Bronchial epithelial cell (primary cell): ENCODE data around the gene DIPK2B. TPM values are rescaled to one million over a fixed set of nuclear protein-coding genes. Genes with fewer than 3 reads are reported as not detected.

Experiments used
- DNase-seq: peaks from one replicate; pipeline ENCODE4 v3.0.0-alpha.2; 2010; ENCODE audit warnings: low read depth
- FAIRE-seq: peaks from 2 replicates; lab custom pipeline; 2011; peaks lifted over from hg19 to GRCh38; lab: Jason Lieb, UNC
- H3K27me3 ChIP-seq: 2 replicates; pipeline ENCODE4 v1.5.1; 2011; ENCODE audit warnings: low read length; ENCODE audit not compliant: control insufficient read depth, insufficient read depth
- H3K36me3 ChIP-seq: 2 replicates; pipeline ENCODE4 v1.5.1; 2011; ENCODE audit warnings: low read length; ENCODE audit not compliant: control insufficient read depth, insufficient read depth
- H3K4me3 ChIP-seq: 2 replicates; pipeline ENCODE4 v1.5.1; 2011; ENCODE audit warnings: mild to moderate bottlenecking, low read depth, low read length, control low read depth
- total RNA-seq: library from RNA; depleted of rRNA; stranded (reverse); fragments of >200 nt; gene quantifications from 2 replicates; pipeline ENCODE4 v1.2.1, GENCODE V29; 2014
- TF ChIP-seq, protein P1 (sequence below): IDR thresholded peaks from 2 replicates; pipeline ENCODE4 v1.5.1; 2011; ENCODE audit warnings: mild to moderate bottlenecking, moderate library complexity, low read length, control low read depth, inconsistent platforms; ENCODE audit not compliant: insufficient read depth, severe bottlenecking

Gene DIPK2B
- total RNA-seq, 1 donor from 2014 or later, result not detected

DNA sequence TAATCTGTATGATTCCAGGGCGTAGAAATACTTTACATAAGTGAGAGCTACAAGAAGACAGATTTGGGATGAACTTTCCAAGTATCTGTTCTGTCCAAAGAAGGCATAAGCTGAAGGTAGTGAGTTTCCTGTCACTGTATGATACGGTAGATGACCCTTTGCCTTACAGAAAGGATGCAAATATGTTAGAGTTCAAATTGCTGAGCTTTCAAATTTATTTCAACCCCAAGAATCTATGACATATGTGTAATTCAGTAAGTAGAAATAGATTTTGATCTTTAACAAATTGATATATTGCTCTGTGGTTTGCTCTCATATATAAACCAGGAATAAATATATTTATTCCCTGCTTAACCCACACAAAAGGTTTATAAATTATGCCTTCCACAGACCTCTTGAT, 16.5 kb downstream of the DIPK2B start:
- no peak for DNase-seq
- TF ChIP-seq, protein P1, sequence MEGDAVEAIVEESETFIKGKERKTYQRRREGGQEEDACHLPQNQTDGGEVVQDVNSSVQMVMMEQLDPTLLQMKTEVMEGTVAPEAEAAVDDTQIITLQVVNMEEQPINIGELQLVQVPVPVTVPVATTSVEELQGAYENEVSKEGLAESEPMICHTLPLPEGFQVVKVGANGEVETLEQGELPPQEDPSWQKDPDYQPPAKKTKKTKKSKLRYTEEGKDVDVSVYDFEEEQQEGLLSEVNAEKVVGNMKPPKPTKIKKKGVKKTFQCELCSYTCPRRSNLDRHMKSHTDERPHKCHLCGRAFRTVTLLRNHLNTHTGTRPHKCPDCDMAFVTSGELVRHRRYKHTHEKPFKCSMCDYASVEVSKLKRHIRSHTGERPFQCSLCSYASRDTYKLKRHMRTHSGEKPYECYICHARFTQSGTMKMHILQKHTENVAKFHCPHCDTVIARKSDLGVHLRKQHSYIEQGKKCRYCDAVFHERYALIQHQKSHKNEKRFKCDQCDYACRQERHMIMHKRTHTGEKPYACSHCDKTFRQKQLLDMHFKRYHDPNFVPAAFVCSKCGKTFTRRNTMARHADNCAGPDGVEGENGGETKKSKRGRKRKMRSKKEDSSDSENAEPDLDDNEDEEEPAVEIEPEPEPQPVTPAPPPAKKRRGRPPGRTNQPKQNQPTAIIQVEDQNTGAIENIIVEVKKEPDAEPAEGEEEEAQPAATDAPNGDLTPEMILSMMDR, result no peak
- Histone ChIP-seq H3K27me3 (no peaks in the 10 kb centered on the region), H3K4me3 (no peak overlapping the region), H3K36me3 (no peaks in the 10 kb centered on the region)
- FAIRE-seq, result no peak

DNA sequence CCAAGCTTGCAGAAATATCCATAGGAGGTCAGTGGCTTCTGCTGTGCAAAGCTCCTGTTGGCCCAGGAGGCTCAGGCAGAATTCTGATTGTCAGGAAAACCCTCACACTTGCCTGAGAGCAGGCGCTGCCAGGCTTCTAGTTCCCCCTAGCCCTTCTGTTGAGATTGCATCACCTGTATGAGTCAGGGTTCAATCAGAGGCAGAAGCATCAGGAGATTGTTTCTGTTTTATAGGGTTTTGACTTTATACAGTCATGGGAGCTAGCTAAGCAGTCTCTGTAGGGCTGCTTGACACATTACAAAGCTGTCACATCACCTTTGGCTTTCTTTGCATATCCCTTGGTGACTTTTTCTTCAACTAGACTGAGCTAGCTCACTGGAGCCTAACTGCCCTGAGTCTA, 27.8 kb downstream of the DIPK2B start:
- peak; percentile 84 for DNase-seq
- no peak for FAIRE-seq
- TF ChIP-seq, protein P1, result no peak
- Histone ChIP-seq H3K27me3 (no peaks in the 10 kb centered on the region), H3K36me3 (no peaks in the 10 kb centered on the region), H3K4me3 (no peak overlapping the region)

DNA sequence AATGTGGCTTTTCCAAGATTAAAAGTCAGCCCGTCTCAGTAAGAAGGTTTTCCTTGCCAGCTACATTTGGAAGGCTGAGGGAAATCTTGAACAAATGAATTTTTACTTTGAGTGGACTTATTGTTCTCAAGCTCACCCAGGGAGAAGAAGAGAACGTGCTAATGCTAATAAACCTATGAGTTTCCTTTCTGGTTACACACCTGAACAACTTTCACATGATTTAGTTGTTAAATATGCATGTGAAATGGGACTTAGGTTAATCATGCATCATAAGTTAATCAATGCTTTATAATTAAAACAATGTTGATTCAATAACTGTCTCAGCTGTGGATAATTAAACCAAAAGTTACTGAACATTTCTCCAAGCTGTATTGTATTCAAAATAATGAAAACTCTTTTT, 33.9 kb downstream of the DIPK2B start:
- H3K36me3 ChIP-seq, result no peaks in the 10 kb centered on the region
- TF ChIP-seq, protein P1, result no peak
- DNase-seq (no peak), FAIRE-seq (no peak)
- H3K4me3 ChIP-seq, result no peak overlapping the region
- no peaks in the 10 kb centered on the region for H3K27me3 ChIP-seq

DNA sequence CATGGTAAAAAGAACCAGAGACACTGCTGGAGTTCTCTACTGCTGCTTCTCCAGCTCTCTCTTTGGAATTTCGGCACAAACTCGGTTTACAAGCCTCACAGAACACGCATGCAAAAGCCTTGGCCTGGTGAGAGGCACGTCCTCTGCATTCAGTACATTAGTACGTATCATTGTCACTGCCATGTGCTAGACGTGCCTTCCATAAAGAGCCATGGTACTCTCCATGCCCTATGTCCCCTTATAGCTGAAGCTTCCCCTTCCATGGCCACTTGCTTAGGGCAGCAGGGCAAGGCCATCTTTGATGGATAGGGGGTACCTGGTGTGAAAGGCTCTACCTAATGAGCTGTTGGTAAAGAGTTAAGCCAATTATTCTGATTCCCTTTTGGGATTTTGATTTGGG, 35.0 kb downstream of the DIPK2B start:
- no peak for DNase-seq
- TF ChIP-seq, protein P1, result no peak
- Histone ChIP-seq H3K4me3 (no peak overlapping the region), H3K36me3 (no peaks in the 10 kb centered on the region), H3K27me3 (no peaks in the 10 kb centered on the region)
- peak; percentile 52 for FAIRE-seq

DNA sequence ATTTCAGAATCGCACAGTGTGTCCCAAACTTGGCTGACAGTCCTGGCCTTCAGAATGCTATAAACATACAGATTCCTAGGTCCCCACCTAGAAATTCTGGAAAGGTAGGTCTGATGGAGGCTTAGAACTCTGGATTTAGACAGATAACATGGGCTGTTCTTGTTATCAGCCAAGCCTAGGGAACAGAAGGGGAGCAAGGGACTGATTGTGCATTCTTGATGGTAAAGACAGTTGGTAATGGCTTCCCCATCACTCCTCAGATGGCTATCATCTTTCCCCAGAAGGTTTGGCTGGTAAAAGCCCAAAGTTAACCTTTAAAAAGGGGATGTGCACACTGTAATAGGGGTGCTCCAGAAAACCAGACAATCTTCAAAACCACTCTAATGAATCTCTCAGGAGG, 35.7 kb downstream of the DIPK2B start:
- FAIRE-seq (no peak), DNase-seq (no peak)
- Histone ChIP-seq H3K36me3 (no peaks in the 10 kb centered on the region), H3K27me3 (no peaks in the 10 kb centered on the region), H3K4me3 (no peak overlapping the region)
- TF ChIP-seq, protein P1, result no peak

DNA sequence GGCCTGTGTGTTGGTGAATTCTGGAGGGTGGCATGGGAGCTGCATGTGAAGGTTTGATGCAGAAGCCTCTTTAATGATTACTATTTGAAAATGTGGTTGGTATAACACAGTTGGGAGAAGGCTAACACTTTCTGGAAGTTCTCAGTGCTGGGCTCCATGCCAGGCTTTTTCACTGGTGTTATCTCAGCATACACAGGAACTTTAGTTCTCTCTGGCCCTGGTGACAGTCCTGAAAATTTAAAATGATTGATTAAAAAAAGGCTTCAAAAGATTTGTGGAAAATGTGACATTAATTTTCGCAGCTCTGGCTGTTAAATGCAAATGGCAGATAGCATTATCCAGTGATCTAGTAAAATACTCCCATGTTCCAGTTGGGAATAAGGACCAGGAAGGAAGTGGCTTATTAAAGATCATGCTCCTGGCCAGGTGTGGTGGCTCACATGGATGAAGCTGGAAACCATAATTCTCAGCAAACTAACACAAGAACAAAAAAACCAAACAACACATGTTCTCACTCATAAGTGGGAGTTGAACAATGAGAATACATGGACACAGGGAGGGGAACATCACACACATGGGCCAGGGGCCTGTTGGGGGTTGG, 36.6 kb downstream of the DIPK2B start:
- no peaks in the 10 kb centered on the region for H3K36me3 ChIP-seq
- DNase-seq (no peak), FAIRE-seq (no peak)
- H3K27me3 ChIP-seq, result no peaks in the 10 kb centered on the region
- H3K4me3 ChIP-seq, result no peak overlapping the region
- TF ChIP-seq, protein P1, result no peak
